Measurements from ENCODE around the gene SLITRK3. TPM values are rescaled to one million over a fixed set of nuclear protein-coding genes. Genes with fewer than 3 reads are reported as not detected.
"Not testable (repeated sequence)": the region's sequence is repeated elsewhere in the genome, so short reads cannot be mapped to it uniquely, and the experiment has no call there.

Gene SLITRK3
- total RNA-seq, 1 donor from 2014 or later, result 1.2 TPM

- no peak for DNase-seq (ENCODE audit: low spot score)
Observed at GRCh38 chr3:165191491-165191890, 4.7 kb downstream of the SLITRK3 start.

- no peak for DNase-seq (ENCODE audit: low spot score)
Observed at GRCh38 chr3:165188452-165188851, 7.7 kb downstream of the SLITRK3 start.

- no peak for DNase-seq (ENCODE audit: low spot score)
Observed at GRCh38 chr3:165185707-165186327, 10.4 kb downstream of the SLITRK3 start.

GRCh38 chr3:165181556-165181955 is 14.6 kb downstream of the SLITRK3 start:
- no peak for DNase-seq (ENCODE audit: low spot score)

- no peak for DNase-seq (ENCODE audit: low spot score)
Observed at GRCh38 chr3:165170236-165170635, 25.9 kb downstream of the SLITRK3 start.

- no peak for DNase-seq (ENCODE audit: low spot score)
Observed at GRCh38 chr3:165169368-165169767, 26.8 kb downstream of the SLITRK3 start.

- DNase-seq (ENCODE audit: low spot score), result no peak
Observed at GRCh38 chr3:165162883-165163282, 33.3 kb downstream of the SLITRK3 start.

GRCh38 chr3:165159760-165160421 is 36.3 kb downstream of the SLITRK3 start:
- no peak for DNase-seq (ENCODE audit: low spot score)

- no peak for DNase-seq (ENCODE audit: low spot score)
Observed at GRCh38 chr3:165158011-165158410, 38.2 kb downstream of the SLITRK3 start.

GRCh38 chr3:165156757-165157420 is 39.3 kb downstream of the SLITRK3 start:
- no peak for DNase-seq (ENCODE audit: low spot score)

- DNase-seq (ENCODE audit: low spot score), result no peak
Observed at GRCh38 chr3:165148876-165149441, 47.2 kb downstream of the SLITRK3 start.

GRCh38 chr3:165144271-165144670 is 51.9 kb downstream of the SLITRK3 start:
- DNase-seq (ENCODE audit: low spot score), result no peak

- DNase-seq (ENCODE audit: low spot score), result not testable (repeated sequence)
Observed at GRCh38 chr3:165139918-165140317, 56.3 kb downstream of the SLITRK3 start.

Other genes with a start within 250 kb of the SLITRK3 start
- gene SI, start 117.9 kb downstream of the SLITRK3 start, total RNA-seq, result not detected